OCI-LY7 (cell line): Measurements from ENCODE around the gene VPS13D. TPM values are rescaled to one million over a fixed set of nuclear protein-coding genes. Genes with fewer than 3 reads are reported as not detected.

Source experiments
- BruUV-seq: library from RNA; stranded (reverse); fragments of 400-500 nt; replicated peaks from 2 replicates; lab custom pipeline; 2021; lab: Mats Ljungman, UMichigan
- CTCF ChIA-PET: fragments of 300-600 bp; sonication (Branson Sonifier 250); formaldehyde crosslinking; loops from one replicate; lab custom pipeline; 2022; ENCODE audit warnings: antibody characterized with exemption; ENCODE audit not compliant: unreplicated experiment; lab: Charles Lee
- POLR2A ChIA-PET: fragments of 300-600 bp; sonication (Branson Sonifier 250); formaldehyde crosslinking; loops from one replicate; lab custom pipeline; 2022; ENCODE audit warnings: antibody characterized with exemption; lab: Charles Lee
- DNase-seq: peaks from one replicate; pipeline ENCODE4 v3.0.0-alpha.2; 2015; ENCODE audit warnings: low spot score
- H2AFZ ChIP-seq: fragments of 200-600 bp; sonication (generic), shearing (Covaris generic); 2 replicates; pipeline ENCODE4 v1.6.1; 2014; ENCODE audit warnings: mild to moderate bottlenecking, antibody characterized with exemption, low read length, moderate library complexity
- H3K27ac ChIP-seq: fragments of 200-600 bp; sonication (generic); 2 replicates; pipeline ENCODE4 v1.5.1; 2014; ENCODE audit warnings: mixed run types, low read depth, mild to moderate bottlenecking, moderate library complexity, low read length, inconsistent platforms; ENCODE audit not compliant: poor library complexity, severe bottlenecking
- H3K36me3 ChIP-seq: fragments of 200-600 bp; sonication (generic); 2 replicates; pipeline ENCODE4 v1.6.1; 2014; ENCODE audit warnings: mild to moderate bottlenecking, antibody characterized with exemption, low read length, moderate library complexity, mixed read lengths; ENCODE audit not compliant: insufficient read depth
- H3K4me1 ChIP-seq: fragments of 200-600 bp; sonication (generic); 2 replicates; pipeline ENCODE4 v1.5.1; 2014; ENCODE audit warnings: mild to moderate bottlenecking, low read length; ENCODE audit not compliant: insufficient read depth, poor library complexity, severe bottlenecking
- H3K4me2 ChIP-seq: fragments of 200-600 bp; sonication (generic); 2 replicates; pipeline ENCODE4 v1.6.1; 2014; ENCODE audit warnings: mild to moderate bottlenecking, low read length
- H3K4me3 ChIP-seq: fragments of 200-600 bp; sonication (generic); 2 replicates; pipeline ENCODE4 v1.5.1; 2014; ENCODE audit warnings: mild to moderate bottlenecking, low read depth, low read length; ENCODE audit not compliant: poor library complexity, severe bottlenecking
- H3K79me2 ChIP-seq: fragments of 200-600 bp; sonication (generic); 2 replicates; pipeline ENCODE4 v1.6.1; 2016; ENCODE audit warnings: low read depth, mild to moderate bottlenecking, low read length, moderate library complexity, mixed read lengths; ENCODE audit not compliant: insufficient read depth
- H3K9me2 ChIP-seq: fragments of 200-600 bp; sonication (generic); 2 replicates; pipeline ENCODE4 v1.6.1; 2016; ENCODE audit warnings: mild to moderate bottlenecking, low read length, mixed read lengths; ENCODE audit not compliant: insufficient read depth
- H3K9me3 ChIP-seq: fragments of 200-600 bp; sonication (generic); 2 replicates; pipeline ENCODE4 v1.6.1; 2014; ENCODE audit warnings: mild to moderate bottlenecking, mixed run types, low read length, mixed read lengths
- H4K20me1 ChIP-seq: fragments of 200-600 bp; sonication (generic); 2 replicates; pipeline ENCODE4 v1.6.1; 2014; ENCODE audit warnings: mild to moderate bottlenecking, antibody characterized with exemption, low read length, moderate library complexity, mixed read lengths; ENCODE audit not compliant: insufficient read depth
- CTCF ChIP-seq: fragments of 200-600 bp; sonication (generic); conservative IDR thresholded peaks from 2 replicates; pipeline ENCODE4 v1.5.1; 2014; ENCODE audit warnings: mild to moderate bottlenecking, antibody characterized with exemption, low read length, moderate library complexity, mixed read lengths
- EZH2phosphoT487 ChIP-seq: fragments of 200-600 bp; sonication (generic); IDR thresholded peaks from 2 replicates; pipeline ENCODE4 v1.6.1; 2018; ENCODE audit warnings: low read depth, borderline replicate concordance, mild to moderate bottlenecking, mixed run types, antibody characterized with exemption, low read length, moderate library complexity, mixed read lengths
- intact Hi-C: fragments of 100-400 bp; cut with micrococcal nuclease; formaldehyde crosslinking; loops from one replicate; pipeline ENCODE4 v1.10.0; 2022; ENCODE audit not compliant: unreplicated experiment
- total RNA-seq, 2 experiments: library from RNA; depleted of rRNA in 1 of 2; stranded (reverse); fragments of >200 nt in 1 of 2; shearing (Covaris generic) in 1 of 2; gene quantifications; 2 replicates each; pipeline ENCODE4 v1.2.3, GENCODE V29; 2014 to 2022

VPS13D gene
- total RNA-seq, 2 experiments from 2014 or later: 23.9 to 39.2 TPM

- Histone ChIP-seq H3K4me3 (no peak overlapping the region), H3K36me3 (no peaks in the 10 kb centered on the region), H3K9me2 (no peaks in the 10 kb centered on the region), H4K20me1 (no peaks in the 10 kb centered on the region), H3K27ac (no peak overlapping the region), H3K4me1 (no peaks in the 10 kb centered on the region), H3K79me2 (no peaks in the 10 kb centered on the region), H3K4me2 (no peak overlapping the region), H3K9me3 (no peaks in the 10 kb centered on the region), H2AFZ (no peak overlapping the region)
- BruUV-seq: no TSS peak
- no peak for DNase-seq
- ChIA-PET CTCF (no interaction called here), POLR2A (no interaction called here)
- intact Hi-C loops: no loop called here
- TF ChIP-seq CTCF (no peak), EZH2phosphoT487 (no peak)
Observed at GRCh38 chr1:12542616-12543592, 313.1 kb downstream of the VPS13D start.

- Histone ChIP-seq H3K9me2 (no peaks in the 10 kb centered on the region), H3K79me2 (no peaks in the 10 kb centered on the region), H3K4me3 (no peak overlapping the region), H3K36me3 (no peaks in the 10 kb centered on the region), H2AFZ (no peak overlapping the region), H3K4me1 (no peaks in the 10 kb centered on the region), H3K4me2 (no peak overlapping the region), H3K9me3 (no peaks in the 10 kb centered on the region), H3K27ac (no peak overlapping the region), H4K20me1 (no peaks in the 10 kb centered on the region)
- ChIA-PET POLR2A (no interaction called here), CTCF (no interaction called here)
- BruUV-seq: no TSS peak
- no peak for DNase-seq
- TF ChIP-seq EZH2phosphoT487 (no peak), CTCF (no peak)
- intact Hi-C loops: no loop called here
Observed at GRCh38 chr1:12543740-12544154, 313.9 kb downstream of the VPS13D start.

GRCh38 chr1:12544357-12544756, 314.5 kb downstream of the VPS13D start:
- ChIA-PET CTCF (no interaction called here), POLR2A (no interaction called here)
- Histone ChIP-seq H3K4me3 (no peak overlapping the region), H2AFZ (no peak overlapping the region), H3K27ac (no peak overlapping the region), H3K4me1 (no peaks in the 10 kb centered on the region), H4K20me1 (no peaks in the 10 kb centered on the region), H3K36me3 (no peaks in the 10 kb centered on the region), H3K4me2 (no peak overlapping the region), H3K9me2 (no peaks in the 10 kb centered on the region), H3K9me3 (no peaks in the 10 kb centered on the region), H3K79me2 (no peaks in the 10 kb centered on the region)
- TF ChIP-seq CTCF (no peak), EZH2phosphoT487 (no peak)
- no peak for DNase-seq
- BruUV-seq: no TSS peak
- intact Hi-C loops: no loop called here
